H1 (cell line): Measurements from ENCODE around the gene CXCL17. TPM values are rescaled to one million over a fixed set of nuclear protein-coding genes. Genes with fewer than 3 reads are reported as not detected.

Experiments used
- CTCF ChIA-PET: fragments of 300-600 bp; sonication (Branson Sonifier 250); formaldehyde crosslinking; loops from one replicate; lab custom pipeline; 2021; ENCODE audit not compliant: partially characterized antibody; lab: Charles Lee
- POLR2A ChIA-PET: fragments of 300-600 bp; sonication (Branson Sonifier 250); formaldehyde crosslinking; loops from one replicate; lab custom pipeline; 2021; ENCODE audit warnings: inconsistent platforms; ENCODE audit not compliant: partially characterized antibody; lab: Charles Lee
- DNase-seq, 2 experiments: peaks; one replicate each; pipeline versions ENCODE4 v3.0.0 to v3.0.0-alpha.2; 2010 to 2022; ENCODE audit warnings: low spot score in 2 of 2, low read depth in 1 of 2, mixed read lengths in 1 of 2
- FAIRE-seq: peaks from 2 replicates; lab custom pipeline; 2011; peaks lifted over from hg19 to GRCh38; lab: Jason Lieb, UNC
- H2AFZ ChIP-seq: 2 replicates; pipeline ENCODE4 v1.8.1; 2012; ENCODE audit warnings: low read length, inconsistent platforms
- H2AK5ac ChIP-seq: 2 replicates; pipeline ENCODE4 v1.6.1; 2013; ENCODE audit warnings: low read depth, low read length
- H2BK120ac ChIP-seq: replicated peaks from 2 replicates; pipeline ENCODE3; 2013; ENCODE audit warnings: low read depth, low read length, inconsistent platforms
- H2BK12ac ChIP-seq: 2 replicates; pipeline ENCODE4 v1.6.1; 2013; ENCODE audit warnings: low read depth, low read length
- H2BK15ac ChIP-seq: 2 replicates; pipeline ENCODE4 v1.6.1; 2013; ENCODE audit warnings: low read length
- H2BK20ac ChIP-seq: 2 replicates; pipeline ENCODE4 v1.6.1; 2013; ENCODE audit warnings: low read length
- H2BK5ac ChIP-seq: 2 replicates; pipeline ENCODE4 v1.6.1; 2013; ENCODE audit warnings: low read depth, low read length
- H3K14ac ChIP-seq: 2 replicates; pipeline ENCODE4 v1.6.1; 2013; ENCODE audit warnings: inconsistent platforms; ENCODE audit not compliant: insufficient read length
- H3K18ac ChIP-seq: 2 replicates; pipeline ENCODE4 v1.6.1; 2013; ENCODE audit warnings: low read length; ENCODE audit errors: extremely low read depth
- H3K23ac ChIP-seq: 2 replicates; pipeline ENCODE4 v1.6.1; 2013; ENCODE audit warnings: inconsistent platforms; ENCODE audit not compliant: insufficient read length
- H3K23me2 ChIP-seq: 2 replicates; pipeline ENCODE4 v1.6.1; 2013; ENCODE audit warnings: low read depth, low read length
- H3K27ac ChIP-seq: 2 replicates; pipeline ENCODE4 v1.6.1; 2011; ENCODE audit warnings: low read depth, low read length, inconsistent platforms
- H3K27me3 ChIP-seq, 4 experiments: replicated peaks in 1 of 4; 1 replicate in 1 of 4; 2 replicates in 3 of 4; pipeline versions ENCODE4 v1.6.1 to v1.8.1; 2011 to 2013; ENCODE audit warnings: low read length in 3 of 4, mild to moderate bottlenecking in 3 of 4, inconsistent platforms in 2 of 4, mixed read lengths in 2 of 4, moderate library complexity in 1 of 4; ENCODE audit not compliant: control insufficient read depth in 3 of 4, insufficient read depth in 3 of 4; ENCODE audit errors: extremely low read depth in 1 of 4
- H3K36me3 ChIP-seq, 4 experiments: 2 replicates each; pipeline versions ENCODE4 v1.6.1 to v1.8.1; 2011 to 2013; ENCODE audit warnings: mild to moderate bottlenecking in 4 of 4, low read length in 3 of 4, moderate library complexity in 2 of 4, control low read depth in 1 of 4, inconsistent platforms in 1 of 4; ENCODE audit not compliant: insufficient read depth in 4 of 4, control insufficient read depth in 2 of 4
- H3K4ac ChIP-seq: replicated peaks from 2 replicates; pipeline ENCODE3; 2013; ENCODE audit warnings: low read length, low read depth, mixed read lengths, inconsistent platforms; ENCODE audit not compliant: insufficient read length
- H3K4me1 ChIP-seq, 4 experiments: replicated peaks in 1 of 4; 1 replicate in 1 of 4; 2 replicates in 3 of 4; pipeline versions ENCODE4 v1.6.1 to v1.8.1; 2011 to 2013; ENCODE audit warnings: low read length in 3 of 4, inconsistent platforms in 2 of 4, mixed read lengths in 1 of 4; ENCODE audit not compliant: insufficient read depth in 4 of 4, control insufficient read depth in 3 of 4
- H3K4me2 ChIP-seq, 2 experiments: 2 replicates each; pipeline versions ENCODE4 v1.6.1 to v1.8.1; 2011 to 2013; ENCODE audit warnings: low read depth in 2 of 2, low read length in 2 of 2, control low read depth in 1 of 2, inconsistent platforms in 1 of 2, mild to moderate bottlenecking in 1 of 2; ENCODE audit not compliant: insufficient read depth in 1 of 2
- H3K4me3 ChIP-seq, 4 experiments: fragments of 200-600, 300-600 bp in 1 of 4; sonication (generic), shearing (Covaris generic), sonication (Bioruptor Twin) in 1 of 4; 2 replicates each; pipeline versions ENCODE4 v1.5.1 to v1.8.1; 2011 to 2016; ENCODE audit warnings: low read length in 4 of 4, low read depth in 3 of 4, control low read depth in 2 of 4, inconsistent platforms in 2 of 4, mild to moderate bottlenecking in 2 of 4, mixed read lengths in 1 of 4, moderate library complexity in 1 of 4; ENCODE audit not compliant: insufficient read depth in 2 of 4; ENCODE audit errors: extremely low read depth in 1 of 4
- H3K56ac ChIP-seq: replicated peaks from 2 replicates; pipeline ENCODE3; 2013; ENCODE audit warnings: low read depth, mild to moderate bottlenecking, mixed read lengths, low read length, inconsistent platforms; ENCODE audit not compliant: insufficient read length
- H3K79me1 ChIP-seq: 2 replicates; pipeline ENCODE4 v1.6.1; 2013; ENCODE audit warnings: low read depth, low read length, control low read depth
- H3K79me2 ChIP-seq, 2 experiments: 2 replicates each; pipeline versions ENCODE4 v1.6.1 to v1.8.1; 2012 to 2013; ENCODE audit warnings: low read length in 2 of 2, mild to moderate bottlenecking in 2 of 2, inconsistent platforms in 1 of 2; ENCODE audit not compliant: insufficient read depth in 2 of 2, control insufficient read depth in 1 of 2
- H3K9ac ChIP-seq, 4 experiments: replicated peaks in 1 of 4; 1 replicate in 1 of 4; 2 replicates in 3 of 4; pipeline versions ENCODE4 v1.6.1 to v1.8.1; 2011 to 2013; ENCODE audit warnings: low read depth in 3 of 4, low read length in 3 of 4, control low read depth in 2 of 4, mild to moderate bottlenecking in 2 of 4, moderate library complexity in 2 of 4, inconsistent platforms in 1 of 4; ENCODE audit errors: extremely low read depth in 1 of 4
- H3K9me3 ChIP-seq, 2 experiments: 2 replicates each; pipeline versions ENCODE4 v1.6.1 to v1.8.1; 2012 to 2013; ENCODE audit warnings: mild to moderate bottlenecking in 2 of 2, moderate library complexity in 2 of 2, control low read depth in 1 of 2, inconsistent platforms in 1 of 2, low read depth in 1 of 2, low read length in 1 of 2, mixed read lengths in 1 of 2; ENCODE audit not compliant: insufficient read depth in 2 of 2
- H4K20me1 ChIP-seq, 2 experiments: replicated peaks in 1 of 2; 2 replicates each; pipeline versions ENCODE3 to v1.8.1; 2011 to 2013; ENCODE audit warnings: inconsistent platforms in 2 of 2, low read length in 2 of 2, mild to moderate bottlenecking in 1 of 2; ENCODE audit not compliant: insufficient read depth in 2 of 2, control insufficient read depth in 1 of 2
- H4K5ac ChIP-seq: 2 replicates; pipeline ENCODE4 v1.6.1; 2013; ENCODE audit warnings: low read length, low read depth, mixed read lengths, inconsistent platforms; ENCODE audit not compliant: insufficient read length
- H4K8ac ChIP-seq: 2 replicates; pipeline ENCODE4 v1.8.0; 2013; ENCODE audit warnings: mild to moderate bottlenecking, moderate library complexity, low read length, inconsistent platforms; ENCODE audit not compliant: insufficient read depth; ENCODE audit errors: extremely low read depth
- H4K91ac ChIP-seq: replicated peaks from 2 replicates; pipeline ENCODE3; 2013; ENCODE audit warnings: low read length, mixed read lengths, inconsistent platforms; ENCODE audit not compliant: insufficient read length
- BRCA1 ChIP-seq: IDR thresholded peaks from 2 replicates; pipeline ENCODE4 v1.6.1; 2012; ENCODE audit warnings: low read depth, low read length, improper control_type of control experiment
- CBX8 ChIP-seq: fragments of 300-800, 300-1000 bp; sonication (generic); IDR thresholded peaks from 2 replicates; pipeline ENCODE4 v1.7.1; 2016; ENCODE audit warnings: low read depth, low read length, borderline replicate concordance
- KDM1A ChIP-seq: fragments of 200-600, 300-600 bp; sonication (generic); IDR thresholded peaks from 2 replicates; pipeline ENCODE4 v1.7.1; 2016; ENCODE audit warnings: mild to moderate bottlenecking, low read length, borderline replicate concordance
- PHF8 ChIP-seq: fragments of 200-600 bp; sonication (generic); conservative IDR thresholded peaks from 2 replicates; pipeline ENCODE4 v1.7.1; 2012; ENCODE audit warnings: low read depth, mild to moderate bottlenecking, inconsistent platforms, low read length, moderate library complexity
- TAF7 ChIP-seq: optimal IDR thresholded peaks from 2 replicates; pipeline ENCODE3; 2011; ENCODE audit warnings: low read depth, mild to moderate bottlenecking, inconsistent platforms, low read length, moderate library complexity, borderline replicate concordance
- TBP ChIP-seq: IDR thresholded peaks from 2 replicates; pipeline ENCODE4 v1.6.1; 2011; ENCODE audit warnings: low read depth, low read length, improper control_type of control experiment
- WGBS, 2 experiments: shearing (Covaris generic) in 1 of 2; methylation state at CpG; one replicate each; pipeline versions ENCODE4 v1.1.6 to v1.1.7; 2013 to 2015; ENCODE audit warnings: low lambda C conversion rate in 2 of 2, mixed read lengths in 2 of 2, inconsistent platforms in 1 of 2, low coverage in 1 of 2, missing lambda C conversion rate in 1 of 2; ENCODE audit not compliant: insufficient replicate concordance in 2 of 2, insufficient coverage in 1 of 2, insufficient read length in 1 of 2; ENCODE audit errors: extremely low coverage in 1 of 2, missing lambda C conversion rate in 1 of 2; 5-methylcytosine and 5-hydroxymethylcytosine counted together
- polyA plus RNA-seq, 7 experiments: library from polyadenylated mRNA; depleted of rRNA in 3 of 7; stranded (reverse) in 5 of 7; unstranded in 2 of 7; fragments of >200 nt in 5 of 7; fragments of 200-250 nt in 2 of 7; gene quantifications; 1 replicate in 5 of 7; 2 replicates in 1 of 7; 4 replicates in 1 of 7; pipeline versions ENCODE4 v1.2.1 to v1.2.3, GENCODE V29; 2011 to 2013; ENCODE audit warnings: missing spikeins in 2 of 7, mixed read lengths in 2 of 7
- total RNA-seq: library from RNA; stranded (reverse); fragmentation: NEBNext Ultra II Directional; extraction: Animal tissue kit (Norgen Biotek cat#: 25700); gene quantifications from 2 replicates; pipeline ENCODE4 v1.2.1, GENCODE V29; 2021

The CXCL17 gene
- total and polyA plus RNA-seq, 2 of the 8 experiments (the other 6 are each of a cell fraction or from before 2014, with no cell fraction given), result not detected

GRCh38 chr19:42467183-42467760 lies 24.5 kb upstream of the CXCL17 start:
- Histone ChIP-seq H4K5ac (no peak overlapping the region), H2BK5ac (no peak overlapping the region), H4K20me1 (no peaks in the 10 kb centered on the region), H2AFZ (no peak overlapping the region), H3K27ac (no peak overlapping the region; the same call in 1 of the 2 replicates), H3K27me3 (no peaks in the 10 kb centered on the region), H3K23ac (no peak overlapping the region), H2AK5ac (no peak overlapping the region), H3K4me1 (peaks cover 4 to 13% (median 9%) of the 10 kb centered on the region in 4 experiments), H3K4me2 (no peak overlapping the region), H3K56ac (no peak overlapping the region), H4K8ac (no peak overlapping the region; the same call in 1 of the 2 replicates), H3K4ac (no peak overlapping the region), H2BK120ac (no peak overlapping the region), H3K79me2 (no peaks in the 10 kb centered on the region), H2BK15ac (no peak overlapping the region), H3K14ac (no peak overlapping the region), H3K4me3 (no peak overlapping the region), H3K9me3 (no peaks in the 10 kb centered on the region), H3K23me2 (no peaks in the 10 kb centered on the region), H2BK20ac (peak overlapping the region; percentile 49; the same call in 1 of the 2 replicates)
- DNase-seq (no peak), FAIRE-seq (no peak)
- POLR2A ChIA-PET, result interaction anchor here (1.2 to 1.3 kb wide), 2 partner anchors 18 to 187 kb away, joined by 3 read pairs; no protein-coding TSS in a partner anchor
- 93% methylated on average over 5 of the region's 5 CpGs; no CpG with 5 or more reads in 1 of the 2 experiments for WGBS, 2 experiments
- TF ChIP-seq BRCA1, result no peak
- TF ChIP-seq CBX8, result no peak
- no peak for TF ChIP-seq PHF8
- no peak for TF ChIP-seq TBP
- TF ChIP-seq KDM1A, result no peak
- no peak for TF ChIP-seq TAF7
- TF ChIP-seq, all 59 proteins: peak for 0
- no peak overlapping the region; the same call in 1 of the 2 replicates for H2BK12ac ChIP-seq
- CTCF ChIA-PET, result interaction anchor here (0.7 to 4.7 kb wide), 14 partner anchors 8 to 75 kb away, joined by 3 to 24 read pairs (median 6); partner anchors contain the start of gene CEACAM1
- H3K9ac ChIP-seq, result no peak overlapping the region
- peak overlapping the region; percentile 10 for H4K91ac ChIP-seq
- H3K36me3 ChIP-seq, result no peaks in the 10 kb centered on the region
- no peak overlapping the region for H3K18ac ChIP-seq
- H3K79me1 ChIP-seq, result no peaks in the 10 kb centered on the region
